Measurements from ENCODE around the gene DOCK2. TPM values are rescaled to one million over a fixed set of nuclear protein-coding genes. Genes with fewer than 3 reads are reported as not detected.

Gene DOCK2
- total RNA-seq, 1 donor from 2014 or later, result 1.1 TPM

DNA sequence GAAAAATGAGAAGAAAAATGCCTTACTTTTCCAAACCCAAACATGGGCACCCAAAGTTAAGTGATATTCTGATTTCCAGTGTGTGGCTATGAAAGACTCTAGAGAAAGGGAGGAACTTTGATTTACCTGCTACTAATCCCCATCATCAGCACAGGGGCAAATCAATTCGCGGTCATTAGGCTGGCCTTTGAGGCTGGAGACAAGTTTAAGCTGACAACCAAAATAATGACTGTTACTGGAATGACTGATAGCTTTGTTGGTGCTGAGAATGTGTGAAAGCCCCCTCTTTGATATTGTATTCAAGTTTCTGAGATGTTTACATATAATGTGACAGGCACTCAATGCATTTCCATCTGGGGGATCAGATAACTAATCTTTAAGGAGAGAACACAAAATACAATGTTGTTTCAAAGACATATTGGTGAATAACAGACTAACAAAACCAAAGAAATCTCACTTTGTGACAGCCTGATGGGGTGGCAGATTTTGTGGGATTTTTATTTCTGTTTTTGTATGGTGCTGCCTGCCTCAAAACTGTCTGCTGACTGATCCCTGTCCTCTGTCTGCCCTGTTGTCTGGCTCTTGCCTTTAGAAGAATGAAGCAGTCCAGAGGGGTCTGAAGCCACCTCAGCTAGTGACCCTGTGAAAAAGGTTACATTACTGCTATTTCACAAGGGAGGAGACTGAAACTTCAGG, 355.9 kb downstream of the DOCK2 start:
- no peaks in the 10 kb centered on the region for H4K20me1 ChIP-seq (ENCODE audit: low read depth)
- no peak overlapping the region for H3K4me2 ChIP-seq
- Mint-ChIP-seq H3K27ac (no peak overlapping the region), H3K27me3 (ENCODE audit: insufficient read depth, low read depth) (peaks cover 6% of the 10 kb centered on the region), H3K4me3 (no peak overlapping the region), H3K9me3 (no peaks in the 10 kb centered on the region), H3K36me3 (no peaks in the 10 kb centered on the region), H3K4me1 (peaks cover 16% of the 10 kb centered on the region)
- H2AFZ ChIP-seq (replicated peaks), result no peak overlapping the region
- no peaks in the 10 kb centered on the region for H3F3A ChIP-seq (ENCODE audit: low read depth)
- no peaks in the 10 kb centered on the region for H3K4me1 ChIP-seq
- H3K9me3 ChIP-seq (ENCODE audit: low read depth), result no peaks in the 10 kb centered on the region
- no peak for TF ChIP-seq EZH2 (IDR thresholded peaks at IDR 0.05)
- TF ChIP-seq EZH2phosphoT487 (IDR thresholded peaks at IDR 0.05), result no peak
- TF ChIP-seq, protein P1, sequence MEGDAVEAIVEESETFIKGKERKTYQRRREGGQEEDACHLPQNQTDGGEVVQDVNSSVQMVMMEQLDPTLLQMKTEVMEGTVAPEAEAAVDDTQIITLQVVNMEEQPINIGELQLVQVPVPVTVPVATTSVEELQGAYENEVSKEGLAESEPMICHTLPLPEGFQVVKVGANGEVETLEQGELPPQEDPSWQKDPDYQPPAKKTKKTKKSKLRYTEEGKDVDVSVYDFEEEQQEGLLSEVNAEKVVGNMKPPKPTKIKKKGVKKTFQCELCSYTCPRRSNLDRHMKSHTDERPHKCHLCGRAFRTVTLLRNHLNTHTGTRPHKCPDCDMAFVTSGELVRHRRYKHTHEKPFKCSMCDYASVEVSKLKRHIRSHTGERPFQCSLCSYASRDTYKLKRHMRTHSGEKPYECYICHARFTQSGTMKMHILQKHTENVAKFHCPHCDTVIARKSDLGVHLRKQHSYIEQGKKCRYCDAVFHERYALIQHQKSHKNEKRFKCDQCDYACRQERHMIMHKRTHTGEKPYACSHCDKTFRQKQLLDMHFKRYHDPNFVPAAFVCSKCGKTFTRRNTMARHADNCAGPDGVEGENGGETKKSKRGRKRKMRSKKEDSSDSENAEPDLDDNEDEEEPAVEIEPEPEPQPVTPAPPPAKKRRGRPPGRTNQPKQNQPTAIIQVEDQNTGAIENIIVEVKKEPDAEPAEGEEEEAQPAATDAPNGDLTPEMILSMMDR (IDR thresholded peaks at IDR 0.05), result no peak
- H3K27me3 ChIP-seq, result no peaks in the 10 kb centered on the region
- H3K79me2 ChIP-seq (ENCODE audit: low read depth), result no peaks in the 10 kb centered on the region
- no peaks in the 10 kb centered on the region for H3K36me3 ChIP-seq
- no peak overlapping the region for H3K9ac ChIP-seq
- DNase-seq (ENCODE audit: low spot score), result no peak
- H3K4me3 ChIP-seq, result no peak overlapping the region
- no peak overlapping the region for H3K27ac ChIP-seq

GRCh38 chr5:169993485-169993790, 356.4 kb downstream of the DOCK2 start:
- H3K27me3 ChIP-seq, result no peaks in the 10 kb centered on the region
- H3K4me1 ChIP-seq, result no peaks in the 10 kb centered on the region
- peak overlapping the region; percentile 20 for H3K27ac Mint-ChIP-seq
- no peak overlapping the region for H2AFZ ChIP-seq (replicated peaks)
- no peak overlapping the region for H3K4me3 Mint-ChIP-seq
- no peaks in the 10 kb centered on the region for H3K36me3 ChIP-seq
- no peaks in the 10 kb centered on the region for H4K20me1 ChIP-seq (ENCODE audit: low read depth)
- no peaks in the 10 kb centered on the region for H3K36me3 Mint-ChIP-seq
- H3F3A ChIP-seq (ENCODE audit: low read depth), result no peaks in the 10 kb centered on the region
- H3K4me1 Mint-ChIP-seq, result peaks cover 16% of the 10 kb centered on the region
- H3K4me2 ChIP-seq, result no peak overlapping the region
- H3K27ac ChIP-seq, result no peak overlapping the region
- H3K9ac ChIP-seq, result no peak overlapping the region
- H3K9me3 Mint-ChIP-seq, result no peaks in the 10 kb centered on the region
- TF ChIP-seq EZH2 (IDR thresholded peaks at IDR 0.05) (no peak), EZH2phosphoT487 (IDR thresholded peaks at IDR 0.05) (no peak)
- TF ChIP-seq, protein P1 (IDR thresholded peaks at IDR 0.05), result no peak
- no peaks in the 10 kb centered on the region for H3K9me3 ChIP-seq (ENCODE audit: low read depth)
- no peaks in the 10 kb centered on the region for H3K79me2 ChIP-seq (ENCODE audit: low read depth)
- peaks cover 6% of the 10 kb centered on the region for H3K27me3 Mint-ChIP-seq (ENCODE audit: insufficient read depth, low read depth)
- H3K4me3 ChIP-seq, result no peak overlapping the region
- no peak for DNase-seq (ENCODE audit: low spot score)

GRCh38 chr5:169997798-169998197, 360.7 kb downstream of the DOCK2 start:
- Histone ChIP-seq H3K27ac (no peak overlapping the region), H3K9me3 (ENCODE audit: low read depth) (no peaks in the 10 kb centered on the region), H3K4me1 (no peaks in the 10 kb centered on the region), H3F3A (ENCODE audit: low read depth) (no peaks in the 10 kb centered on the region), H3K27me3 (no peaks in the 10 kb centered on the region), H3K9ac (no peak overlapping the region), H2AFZ (replicated peaks) (no peak overlapping the region), H3K36me3 (no peaks in the 10 kb centered on the region), H3K79me2 (ENCODE audit: low read depth) (no peaks in the 10 kb centered on the region), H3K4me2 (no peak overlapping the region), H3K4me3 (no peak overlapping the region), H4K20me1 (ENCODE audit: low read depth) (no peaks in the 10 kb centered on the region)
- Mint-ChIP-seq H3K27ac (no peak overlapping the region), H3K36me3 (no peaks in the 10 kb centered on the region), H3K27me3 (ENCODE audit: insufficient read depth, low read depth) (no peaks in the 10 kb centered on the region), H3K4me3 (no peak overlapping the region), H3K4me1 (peaks cover 15% of the 10 kb centered on the region), H3K9me3 (no peaks in the 10 kb centered on the region)
- TF ChIP-seq EZH2 (IDR thresholded peaks at IDR 0.05) (no peak), EZH2phosphoT487 (IDR thresholded peaks at IDR 0.05) (no peak)
- TF ChIP-seq, protein P1 (IDR thresholded peaks at IDR 0.05), result no peak
- DNase-seq (ENCODE audit: low spot score), result no peak

All from neural progenitor cell (in vitro differentiated cells).